IPS-15b (cell line): Measurements from ENCODE around the gene MTFR1L.

Source experiments
- H3K27me3 ChIP-seq: one replicate; pipeline ENCODE4 v1.6.1; 2013; ENCODE audit warnings: low read length; ENCODE audit not compliant: control insufficient read depth, insufficient read depth
- H3K36me3 ChIP-seq: one replicate; pipeline ENCODE4 v1.6.1; 2013; ENCODE audit warnings: low read length; ENCODE audit not compliant: control insufficient read depth, insufficient read depth
- H3K4me1 ChIP-seq: one replicate; pipeline ENCODE4 v1.6.1; 2013; ENCODE audit warnings: mild to moderate bottlenecking, low read length; ENCODE audit not compliant: control insufficient read depth, insufficient read depth
- H3K4me3 ChIP-seq: one replicate; pipeline ENCODE4 v1.5.1; 2013; ENCODE audit warnings: low read depth, low read length
- H3K9ac ChIP-seq: one replicate; pipeline ENCODE4 v1.6.1; 2013; ENCODE audit warnings: low read depth, mild to moderate bottlenecking, low read length
- H3K9me3 ChIP-seq: one replicate; pipeline ENCODE4 v1.6.1; 2013; ENCODE audit warnings: mild to moderate bottlenecking, low read length; ENCODE audit not compliant: control insufficient read depth, insufficient read depth

Gene MTFR1L

DNA sequence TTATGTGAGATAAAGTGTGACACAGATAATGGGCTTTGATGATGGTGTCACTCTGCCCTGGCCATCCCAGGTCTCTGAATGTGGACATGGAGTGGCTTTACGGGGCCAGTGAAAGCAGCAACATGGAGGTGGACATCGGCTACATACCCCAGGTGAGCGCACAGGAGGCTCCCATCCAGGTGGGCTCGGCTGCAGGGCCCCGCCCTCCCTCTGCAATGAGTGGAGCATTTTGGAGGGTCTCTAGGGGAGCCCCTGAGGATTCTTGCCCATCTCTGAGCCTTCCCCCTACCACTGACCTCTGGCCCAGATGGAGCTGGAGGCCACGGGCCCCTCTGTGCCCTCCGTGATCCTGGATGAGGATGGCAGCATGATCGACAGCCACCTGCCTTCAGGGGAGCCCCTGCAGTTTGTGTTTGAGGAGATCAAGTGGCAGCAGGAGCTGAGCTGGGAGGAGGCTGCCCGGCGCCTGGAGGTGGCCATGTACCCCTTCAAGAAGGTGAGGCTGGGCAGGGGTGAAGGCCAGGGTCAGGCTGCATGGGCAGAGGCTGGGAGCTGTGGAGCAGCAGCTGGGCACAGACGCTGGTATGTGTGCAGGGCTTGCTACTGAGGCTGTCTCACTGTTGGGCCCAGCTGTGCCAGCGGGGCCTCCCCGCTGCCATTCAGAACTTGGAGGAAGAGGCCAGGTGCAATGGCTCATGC, 8.2 kb upstream of the MTFR1L start:
- no peak overlapping the region for H3K4me3 ChIP-seq
- peaks cover 30% of the 10 kb centered on the region for H3K36me3 ChIP-seq
- H3K9ac ChIP-seq, result no peak overlapping the region

DNA sequence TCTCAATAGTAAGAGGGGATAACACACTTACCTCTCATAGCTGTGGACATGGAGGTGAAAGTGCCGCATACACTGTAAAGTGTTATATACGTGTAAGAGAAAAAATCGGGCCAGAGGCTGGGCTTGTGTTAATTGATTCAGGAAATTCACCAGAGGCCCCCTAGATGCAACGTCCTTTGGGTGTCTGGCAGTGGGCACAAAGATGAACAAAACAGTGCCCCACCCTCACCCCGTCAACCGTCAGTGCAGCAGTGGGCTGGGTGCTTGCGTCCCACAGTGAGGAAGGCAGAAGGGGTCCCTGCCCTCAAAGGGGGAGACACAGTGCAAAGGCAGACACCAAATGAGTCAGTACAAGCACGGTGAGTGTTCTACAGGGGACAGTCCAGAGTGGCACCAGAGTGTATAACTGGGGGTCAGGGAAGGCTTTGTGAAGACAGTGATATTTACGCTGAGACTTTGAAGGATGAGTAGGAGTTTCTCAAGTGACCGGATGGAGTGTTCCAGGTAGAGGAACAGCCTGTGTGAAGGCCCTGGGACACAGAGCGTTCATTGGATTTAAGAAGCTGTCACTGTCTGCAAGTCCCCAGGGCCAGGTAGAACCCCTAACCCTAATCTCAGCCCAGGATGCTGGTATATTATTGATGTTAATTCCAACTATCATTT, 6.6 kb upstream of the MTFR1L start:
- peaks cover under 1% of the 10 kb centered on the region for H3K4me1 ChIP-seq
- no peak overlapping the region for H3K9ac ChIP-seq
- no peaks in the 10 kb centered on the region for H3K27me3 ChIP-seq
- peaks cover 30% of the 10 kb centered on the region for H3K36me3 ChIP-seq
- H3K9me3 ChIP-seq, result no peaks in the 10 kb centered on the region
- H3K4me3 ChIP-seq, result no peak overlapping the region

More for the DNA sequence above, 8.2 kb upstream of the MTFR1L start:
- Histone ChIP-seq H3K4me1 (no peaks in the 10 kb centered on the region), H3K27me3 (no peaks in the 10 kb centered on the region), H3K9me3 (no peaks in the 10 kb centered on the region)

DNA sequence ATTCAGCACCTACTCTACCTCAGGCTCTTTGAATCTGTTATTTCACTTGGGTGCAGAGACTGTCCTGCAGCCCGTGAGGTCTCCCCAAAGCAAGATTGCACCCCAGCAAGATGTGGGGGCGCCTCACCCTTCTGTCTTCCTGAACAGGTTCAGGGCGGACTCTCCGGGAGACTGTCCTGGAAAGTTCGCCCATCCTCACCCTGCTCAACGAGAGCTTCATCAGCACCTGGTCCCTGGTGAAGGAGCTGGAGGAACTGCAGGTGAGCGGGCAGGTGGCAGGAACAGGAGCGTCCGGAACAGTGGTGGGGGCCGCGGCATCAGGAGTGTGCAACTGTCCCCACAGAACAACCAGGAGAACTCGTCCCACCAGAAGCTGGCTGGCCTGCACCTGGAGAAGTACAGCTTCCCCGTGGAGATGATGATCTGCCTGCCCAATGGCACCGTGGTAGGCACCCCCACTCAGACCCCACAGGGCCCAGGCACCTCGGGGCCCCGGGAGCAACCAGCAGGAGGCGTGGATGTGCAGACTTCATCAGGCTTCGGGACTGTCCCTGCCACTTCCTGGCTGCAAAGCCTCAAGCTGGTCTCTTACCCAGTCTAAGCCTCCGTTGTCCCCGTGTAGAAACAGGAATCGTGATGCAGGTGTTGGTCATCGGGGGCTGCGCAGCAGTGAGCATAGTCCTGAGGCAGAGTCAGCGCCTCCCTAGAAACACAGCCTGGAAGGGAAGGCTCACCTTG, 5.9 kb upstream of the MTFR1L start:
- Histone ChIP-seq H3K4me3 (no peak overlapping the region), H3K4me1 (peaks cover 7% of the 10 kb centered on the region), H3K36me3 (peaks cover 30% of the 10 kb centered on the region), H3K9me3 (no peaks in the 10 kb centered on the region), H3K9ac (no peak overlapping the region), H3K27me3 (no peaks in the 10 kb centered on the region)

DNA sequence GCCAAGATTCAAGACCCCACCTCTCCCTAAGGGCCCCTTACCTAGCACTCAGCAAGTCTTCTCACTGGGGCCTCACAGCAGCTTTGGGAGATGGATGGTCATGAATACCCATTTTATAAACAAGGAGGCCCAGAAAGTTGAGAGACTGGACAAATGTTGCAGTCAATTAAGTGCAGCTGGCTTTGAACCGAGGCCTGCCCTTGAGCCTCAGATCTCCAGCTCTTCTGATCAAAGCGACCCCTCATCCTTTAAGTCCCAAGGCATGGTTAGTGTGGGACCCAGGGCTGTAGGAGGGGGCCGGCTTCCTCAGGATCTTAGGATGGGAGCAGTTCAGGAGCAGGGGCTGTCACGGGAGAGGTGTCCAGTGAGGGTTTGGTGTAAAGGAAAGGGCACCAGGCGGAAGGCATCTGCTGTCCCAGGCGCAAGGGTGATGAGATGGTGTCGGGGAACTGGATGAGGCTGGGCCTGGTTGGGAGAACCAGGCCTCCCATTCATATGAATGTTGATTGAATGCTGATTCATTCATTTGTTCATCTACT, 5.1 kb upstream of the MTFR1L start:
- Histone ChIP-seq H3K9ac (no peak overlapping the region), H3K36me3 (peaks cover 29% of the 10 kb centered on the region), H3K9me3 (no peaks in the 10 kb centered on the region), H3K27me3 (no peaks in the 10 kb centered on the region), H3K4me1 (peaks cover 9% of the 10 kb centered on the region), H3K4me3 (no peak overlapping the region)

DNA sequence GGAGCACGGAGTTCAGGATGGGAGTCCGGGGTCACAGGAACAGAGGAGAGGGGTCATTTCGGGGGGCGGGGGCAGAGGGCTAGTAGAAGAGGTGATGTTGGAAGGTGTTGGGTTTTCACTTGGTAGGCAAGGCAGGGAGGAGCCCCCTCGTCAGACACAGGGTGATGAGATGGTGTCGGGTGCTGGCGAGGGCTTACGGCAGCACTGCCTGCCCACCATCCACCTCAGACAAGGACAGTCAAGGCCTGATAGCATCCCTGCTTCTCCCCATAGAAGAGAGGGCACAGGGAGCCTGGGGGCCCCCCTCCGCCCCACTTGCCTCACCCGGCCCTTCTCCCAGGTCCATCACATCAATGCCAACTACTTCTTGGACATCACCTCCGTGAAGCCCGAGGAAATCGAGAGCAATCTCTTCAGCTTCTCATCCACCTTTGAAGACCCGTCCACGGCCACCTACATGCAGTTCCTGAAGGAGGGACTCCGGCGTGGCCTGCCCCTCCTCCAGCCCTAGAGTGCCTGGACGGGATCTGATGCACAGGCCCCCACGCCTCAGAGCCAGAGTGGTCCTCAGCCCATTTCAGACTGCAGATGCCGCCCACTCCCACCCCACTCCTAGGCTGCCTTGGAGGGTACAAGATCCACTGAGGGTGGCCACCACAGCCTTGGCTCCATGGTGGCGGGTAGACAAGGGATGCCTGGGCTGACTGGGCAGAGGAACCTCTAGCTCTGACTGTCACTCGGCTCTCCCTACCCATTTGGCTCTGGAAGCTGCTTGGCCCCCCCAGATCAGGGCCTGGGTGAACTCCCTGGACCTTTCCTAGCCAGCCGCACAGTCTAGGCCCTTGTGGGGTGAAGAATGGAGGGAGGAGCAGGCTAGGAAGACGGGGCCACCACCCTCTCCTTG, 4.3 kb upstream of the MTFR1L start:
- no peaks in the 10 kb centered on the region for H3K27me3 ChIP-seq
- H3K9ac ChIP-seq, result no peak overlapping the region

DNA sequence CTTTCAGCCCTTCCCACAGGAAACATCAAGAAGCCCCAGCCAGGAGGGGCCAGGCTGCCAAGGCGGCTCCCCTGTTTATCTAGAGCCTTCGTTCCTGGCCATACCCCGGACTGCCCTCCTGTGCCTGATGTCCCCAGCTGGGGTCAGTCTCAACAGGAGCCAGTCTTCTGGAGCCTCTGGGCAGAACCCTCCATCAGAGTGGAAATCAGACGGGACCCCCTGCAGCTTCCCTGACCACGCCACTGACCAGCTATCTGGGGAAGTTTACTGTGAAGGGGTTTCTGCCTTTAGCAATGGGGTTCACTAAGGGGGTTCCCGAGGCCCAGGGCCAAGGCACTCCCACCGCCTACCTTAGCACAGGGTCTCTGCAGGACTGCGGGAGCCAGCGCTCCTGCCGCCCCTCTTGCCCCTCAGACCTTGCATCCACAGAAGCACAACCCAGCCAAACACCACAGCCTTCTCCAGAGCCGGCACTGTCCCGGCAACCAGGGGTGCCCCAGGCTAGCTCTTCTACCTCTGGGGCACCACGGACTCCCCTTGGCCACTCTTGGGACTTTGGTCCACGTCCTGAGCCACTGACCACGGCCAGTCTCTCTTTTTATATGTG, 3.5 kb upstream of the MTFR1L start:
- no peaks in the 10 kb centered on the region for H3K9me3 ChIP-seq
- peaks cover 9% of the 10 kb centered on the region for H3K4me1 ChIP-seq
- no peak overlapping the region for H3K9ac ChIP-seq
- H3K36me3 ChIP-seq, result peaks cover 19% of the 10 kb centered on the region
- H3K27me3 ChIP-seq, result peaks cover 3% of the 10 kb centered on the region
- no peak overlapping the region for H3K4me3 ChIP-seq

More for the DNA sequence above, 4.3 kb upstream of the MTFR1L start:
- Histone ChIP-seq H3K9me3 (no peaks in the 10 kb centered on the region), H3K36me3 (peaks cover 21% of the 10 kb centered on the region), H3K4me1 (peaks cover 9% of the 10 kb centered on the region), H3K4me3 (no peak overlapping the region)

DNA sequence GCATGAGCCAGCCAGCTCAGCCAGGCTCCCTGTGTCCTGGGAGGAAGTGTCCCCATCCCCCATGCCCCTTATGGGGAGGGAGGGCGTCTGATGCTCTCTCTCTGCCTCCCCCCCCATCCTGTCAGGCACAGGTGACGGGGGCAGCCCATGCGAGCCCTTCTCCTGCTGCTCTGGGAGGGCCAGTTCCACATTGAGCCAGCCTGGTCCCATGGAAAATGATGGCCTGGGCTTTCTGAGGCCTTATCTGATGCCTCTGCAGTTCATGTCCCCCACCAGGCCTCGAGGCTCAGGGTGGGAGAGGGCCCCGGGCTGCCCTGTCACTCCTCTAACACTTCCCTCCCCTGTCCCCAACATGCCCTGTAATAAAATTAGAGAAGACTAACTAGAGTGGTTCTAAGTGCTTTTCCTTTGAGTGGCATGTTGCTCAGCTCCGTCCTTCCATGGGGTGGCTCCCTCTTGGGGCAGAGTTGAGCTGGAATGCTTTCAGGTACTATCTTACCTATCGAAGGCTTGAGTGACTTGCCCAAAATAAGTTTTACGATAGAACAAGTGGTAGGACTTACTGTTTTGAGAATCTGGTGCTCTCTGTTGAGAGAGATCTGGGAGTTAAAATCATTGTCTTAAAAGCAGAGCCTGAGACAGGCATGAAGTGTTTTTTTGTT, 1.8 kb upstream of the MTFR1L start:
- no peaks in the 10 kb centered on the region for H3K9me3 ChIP-seq
- peaks cover 9% of the 10 kb centered on the region for H3K4me1 ChIP-seq
- peaks cover 13% of the 10 kb centered on the region for H3K36me3 ChIP-seq
- H3K4me3 ChIP-seq, result no peak overlapping the region
- H3K9ac ChIP-seq, result no peak overlapping the region
- peaks cover 11% of the 10 kb centered on the region for H3K27me3 ChIP-seq

DNA sequence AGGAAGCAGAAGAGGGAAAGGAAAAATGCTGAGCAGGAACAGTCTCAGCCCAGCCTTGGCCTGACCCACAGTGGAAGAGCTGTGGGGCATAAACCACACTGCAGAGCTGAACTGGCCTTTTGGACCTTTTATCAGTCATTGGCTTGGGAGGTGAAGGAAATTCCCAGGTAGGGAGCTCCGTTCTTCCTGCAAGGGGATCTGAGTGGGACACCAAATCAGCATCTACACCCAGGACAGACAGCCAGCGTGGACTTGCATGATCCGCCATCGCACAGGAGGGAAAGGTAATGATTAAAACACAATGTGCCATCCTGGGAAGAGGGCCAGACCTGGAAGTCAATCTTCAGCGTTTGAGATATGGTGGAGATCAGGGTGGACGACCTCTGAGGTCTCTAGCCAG, 1.2 kb upstream of the MTFR1L start:
- peak overlapping the region; percentile 95 for H3K4me3 ChIP-seq
- no peak overlapping the region for H3K9ac ChIP-seq
- peaks cover 11% of the 10 kb centered on the region for H3K27me3 ChIP-seq
- peaks cover 12% of the 10 kb centered on the region for H3K36me3 ChIP-seq
- H3K9me3 ChIP-seq, result no peaks in the 10 kb centered on the region
- peaks cover 9% of the 10 kb centered on the region for H3K4me1 ChIP-seq

DNA sequence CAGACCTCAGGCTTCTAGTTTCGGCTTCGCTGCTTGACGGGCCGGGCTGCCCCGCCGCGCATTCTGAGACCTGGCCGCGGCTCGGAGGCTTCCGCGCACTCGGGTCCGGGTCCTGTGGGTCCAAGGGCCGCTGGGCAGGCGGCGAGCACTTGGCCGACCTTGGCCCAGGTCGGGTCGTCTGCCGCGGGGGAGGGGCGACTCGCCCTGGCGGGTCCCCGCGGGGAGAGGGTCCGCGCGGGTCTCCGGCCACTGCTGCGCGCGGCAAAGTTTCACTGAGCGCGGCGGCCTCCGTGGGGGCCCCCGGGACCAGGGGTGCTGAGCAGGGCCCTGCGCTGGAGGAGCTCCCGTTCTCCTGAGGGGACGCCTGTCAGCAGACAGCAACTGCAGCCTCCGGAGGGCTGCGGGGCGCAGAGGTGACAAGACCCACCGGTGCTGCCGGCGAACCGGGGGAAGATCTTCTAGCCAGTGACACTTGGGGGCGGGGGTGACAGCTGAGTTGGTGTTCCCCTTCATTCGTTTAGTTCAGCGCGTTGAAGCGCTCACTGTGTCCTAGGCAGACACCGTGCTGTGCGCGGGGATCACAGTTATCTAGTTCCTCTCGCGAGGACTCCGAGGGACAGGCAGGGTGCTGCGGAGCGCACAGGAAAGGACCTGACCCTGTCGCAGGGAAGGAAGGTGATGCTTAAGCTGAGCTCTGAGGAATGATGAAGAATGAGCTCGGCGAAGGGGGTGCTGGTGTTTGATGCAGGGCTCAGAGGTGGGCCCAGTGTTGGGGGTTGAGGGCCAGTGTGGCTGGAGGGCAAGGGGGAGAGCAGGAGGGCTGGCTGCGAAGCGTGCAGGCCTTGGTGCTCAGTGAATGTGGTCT, 725 bp downstream of the MTFR1L start:
- Histone ChIP-seq H3K4me1 (peaks cover 9% of the 10 kb centered on the region), H3K9me3 (no peaks in the 10 kb centered on the region), H3K4me3 (peak overlapping the region; percentile 95), H3K36me3 (peaks cover 3% of the 10 kb centered on the region), H3K27me3 (peaks cover 11% of the 10 kb centered on the region), H3K9ac (peak overlapping the region; percentile 89)

DNA sequence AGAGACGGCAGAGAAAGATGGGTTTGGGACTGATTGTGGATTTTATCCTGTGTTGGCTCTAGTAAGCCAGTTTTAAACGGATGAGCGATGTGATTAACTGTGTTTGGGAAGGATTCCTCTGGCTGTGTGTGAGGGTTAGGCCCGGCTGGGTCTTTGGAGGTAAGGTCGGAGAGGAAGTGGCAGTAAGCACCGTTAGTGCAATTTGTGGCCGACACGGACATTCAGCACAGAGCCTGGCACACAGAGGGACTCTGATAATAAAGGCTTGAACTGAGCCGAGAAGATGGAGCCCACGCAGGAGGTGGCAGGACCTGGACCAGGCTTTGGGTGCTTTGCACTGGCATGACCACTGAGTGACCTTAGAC, 1.3 kb downstream of the MTFR1L start:
- H3K9me3 ChIP-seq, result no peaks in the 10 kb centered on the region
- H3K4me1 ChIP-seq, result peaks cover 9% of the 10 kb centered on the region
- H3K4me3 ChIP-seq, result peak overlapping the region; percentile 95
- peaks cover 11% of the 10 kb centered on the region for H3K27me3 ChIP-seq
- peaks cover 4% of the 10 kb centered on the region for H3K36me3 ChIP-seq
- H3K9ac ChIP-seq, result peak overlapping the region; percentile 89
